ENCODE results near the gene CLIC5. TPM values are rescaled to one million over a fixed set of nuclear protein-coding genes. Genes with fewer than 3 reads are reported as not detected.

The CLIC5 gene
- polyA plus RNA-seq, 3 donors, result not detected

- no peak for DNase-seq
- Histone ChIP-seq H2AFZ (ENCODE audit: insufficient read depth, low read depth, low read length, poor library complexity, severe bottlenecking) (no peak overlapping the region), H3K9ac (ENCODE audit: insufficient read depth, low read length, poor library complexity, severe bottlenecking) (no peak overlapping the region), H3K4me3 (replicated peaks in 1 of 3; ENCODE audit: low read depth in 2 of 3, low read length in 3 of 3) (no peak overlapping the region), H3K27me3 (ENCODE audit: control insufficient read depth in 2 of 2, insufficient read depth in 2 of 2, low read length in 2 of 2) (no peaks in the 10 kb centered on the region), H3K36me3 (replicated peaks in 1 of 2; ENCODE audit: control insufficient read depth in 1 of 2, insufficient read depth in 2 of 2, low read length in 2 of 2) (no peaks in the 10 kb centered on the region), H3K9me3 (replicated peaks in 1 of 2; ENCODE audit: control insufficient read depth in 1 of 2, insufficient read depth in 1 of 2, low read length in 2 of 2) (no peaks in the 10 kb centered on the region), H3K79me2 (ENCODE audit: insufficient read depth, low read length) (no peaks in the 10 kb centered on the region), H4K20me1 (ENCODE audit: insufficient read depth, low read length) (no peaks in the 10 kb centered on the region), H3K27ac (ENCODE audit: low read depth in 1 of 2, low read length in 2 of 2) (no peak overlapping the region), H3K4me1 (ENCODE audit: control insufficient read depth in 1 of 2, insufficient read depth in 2 of 2, low read length in 2 of 2) (no peaks in the 10 kb centered on the region), H3K4me2 (replicated peaks; ENCODE audit: extremely low read depth, low read length, poor library complexity, severe bottlenecking) (no peak overlapping the region)
- Mint-ChIP-seq H3K4me3 (no peak overlapping the region), H3K4me1 (no peaks in the 10 kb centered on the region), H3K27me3 (ENCODE audit: low read depth in 3 of 3) (peaks cover 0 to 3% (median 2%) of the 10 kb centered on the region in 3 donors), H3K27ac (no peak overlapping the region), H3K9me3 (peaks cover 0 to 12% (median 3%) of the 10 kb centered on the region in 7 donors), H3K36me3 (no peaks in the 10 kb centered on the region)
- WGBS (ENCODE audit: insufficient coverage), result 88% methylated on average over 1 of the region's 3 CpGs
- intact Hi-C loops (cut with micrococcal nuclease), result no loop called here
- no peak for TF ChIP-seq CTCF (IDR thresholded peaks at IDR 0.05)
These were observed 7.7 kb upstream of the CLIC5 start for GRCh38 chr6:46023216-46023915.

- Histone ChIP-seq H3K27ac (ENCODE audit: low read depth in 1 of 2, low read length in 2 of 2) (no peak overlapping the region), H2AFZ (ENCODE audit: insufficient read depth, low read depth, low read length, poor library complexity, severe bottlenecking) (no peak overlapping the region), H3K4me2 (replicated peaks; ENCODE audit: extremely low read depth, low read length, poor library complexity, severe bottlenecking) (no peak overlapping the region), H3K79me2 (ENCODE audit: insufficient read depth, low read length) (no peaks in the 10 kb centered on the region), H3K27me3 (ENCODE audit: control insufficient read depth in 2 of 2, insufficient read depth in 2 of 2, low read length in 2 of 2) (peaks cover 2 to 9% of the 10 kb centered on the region in 2 donors), H4K20me1 (ENCODE audit: insufficient read depth, low read length) (no peaks in the 10 kb centered on the region), H3K9me3 (replicated peaks in 1 of 2; ENCODE audit: control insufficient read depth in 1 of 2, insufficient read depth in 1 of 2, low read length in 2 of 2) (peaks cover 0 to 4% of the 10 kb centered on the region in 2 donors), H3K4me1 (ENCODE audit: control insufficient read depth in 1 of 2, insufficient read depth in 2 of 2, low read length in 2 of 2) (no peaks in the 10 kb centered on the region), H3K9ac (ENCODE audit: insufficient read depth, low read length, poor library complexity, severe bottlenecking) (no peak overlapping the region), H3K4me3 (replicated peaks in 1 of 3; ENCODE audit: low read depth in 2 of 3, low read length in 3 of 3) (no peak overlapping the region), H3K36me3 (replicated peaks in 1 of 2; ENCODE audit: control insufficient read depth in 1 of 2, insufficient read depth in 2 of 2, low read length in 2 of 2) (no peaks in the 10 kb centered on the region)
- no peak for TF ChIP-seq CTCF (IDR thresholded peaks at IDR 0.05)
- no peaks in the 10 kb centered on the region for H3K36me3 Mint-ChIP-seq
- H3K4me3 Mint-ChIP-seq, result no peak overlapping the region
- no peak overlapping the region for H3K27ac Mint-ChIP-seq
- H3K4me1 Mint-ChIP-seq, result no peaks in the 10 kb centered on the region
- WGBS (ENCODE audit: insufficient coverage), result no CpG with 5 or more reads among the region's 5 CpGs
- H3K27me3 Mint-ChIP-seq (ENCODE audit: low read depth in 3 of 3), result peaks cover 3 to 9% (median 4%) of the 10 kb centered on the region in 3 donors
- peaks cover 0 to 12% (median 3%) of the 10 kb centered on the region in 7 donors for H3K9me3 Mint-ChIP-seq
- no peak for DNase-seq
- intact Hi-C loops (cut with micrococcal nuclease), result no loop called here
These were observed 6.7 kb upstream of the CLIC5 start for GRCh38 chr6:46022106-46022948.

Measured in CD14-positive monocyte (primary cell).